Central memory CD8-positive, alpha-beta T cell (primary cell): ENCODE data around the gene FNBP1.
A peak's percentile ranks its signal among the peaks of the same experiment; 100 is the strongest.
"Not testable (repeated sequence)": the region's sequence is repeated elsewhere in the genome, so short reads cannot be mapped to it uniquely, and the experiment has no call there.

Experiments used
- ATAC-seq: fragments of 150-1000 bp; cut with Tn5 transposase; replicated peaks from 2 replicates; pipeline ENCODE4 v1.10.0; 2022; ENCODE audit warnings: mild to moderate bottlenecking, moderate FRiP score, moderate number of reproducible peaks; ENCODE audit not compliant: poor library complexity, severe bottlenecking; ENCODE audit errors: extremely low read depth
- DNase-seq, 2 donors: peaks; one replicate each; pipeline ENCODE4 v3.0.0; 2021; ENCODE audit warnings: low spot score in 2 of 2
- H3K27ac Mint-ChIP-seq: one replicate; pipeline ENCODE4 v1.8.0; 2022; ENCODE audit warnings: low read depth, mild to moderate bottlenecking, moderate library complexity, mixed read lengths
- H3K27me3 Mint-ChIP-seq: one replicate; pipeline ENCODE4 v1.8.0; 2022; ENCODE audit warnings: mixed read lengths
- H3K36me3 Mint-ChIP-seq: one replicate; pipeline ENCODE4 v1.8.0; 2022; ENCODE audit warnings: mild to moderate bottlenecking, moderate library complexity, mixed read lengths; ENCODE audit not compliant: insufficient read depth
- H3K4me1 Mint-ChIP-seq: one replicate; pipeline ENCODE4 v1.8.0; 2022; ENCODE audit warnings: mixed read lengths
- H3K4me3 Mint-ChIP-seq: one replicate; pipeline ENCODE4 v1.8.0; 2022; ENCODE audit warnings: mild to moderate bottlenecking, moderate library complexity, mixed read lengths
- H3K9me3 Mint-ChIP-seq: one replicate; pipeline ENCODE4 v1.8.0; 2022; ENCODE audit warnings: mixed read lengths

FNBP1 gene

DNA sequence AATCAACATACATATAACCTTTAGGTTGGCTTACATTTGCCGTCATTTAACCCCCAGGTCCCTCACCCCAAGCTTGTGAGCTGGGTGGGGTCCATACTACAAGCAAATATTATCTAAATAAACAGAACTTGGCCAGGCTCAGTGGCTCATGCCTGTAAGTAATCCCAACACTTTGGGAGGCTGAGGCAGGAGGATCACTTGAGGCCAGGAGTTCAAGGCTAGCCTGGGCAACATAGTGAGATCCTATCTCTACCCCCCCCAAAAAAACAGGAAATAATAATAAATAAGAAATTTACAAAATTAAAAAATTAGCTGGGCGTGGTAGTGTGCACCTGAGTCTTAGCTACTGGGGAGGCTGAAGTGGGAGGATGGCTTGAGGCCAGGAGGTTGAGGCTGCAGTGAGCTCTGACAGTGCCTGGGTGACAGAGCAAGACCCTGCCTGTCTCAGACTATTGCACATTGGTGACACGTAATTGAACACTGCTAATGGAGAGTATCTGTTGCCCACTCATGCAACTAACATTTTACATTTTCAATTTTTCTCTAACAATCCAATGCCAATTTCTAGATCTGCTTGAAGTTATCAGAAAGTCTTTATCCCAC lies 18.9 kb downstream of the FNBP1 start:
- H3K36me3 Mint-ChIP-seq, result peaks cover 32% of the 10 kb centered on the region
- ATAC-seq (no peak), DNase-seq (no peak)
- peak overlapping the region; percentile 86 for H3K27ac Mint-ChIP-seq
- peaks cover 82% of the 10 kb centered on the region for H3K4me1 Mint-ChIP-seq
- H3K9me3 Mint-ChIP-seq, result no peaks in the 10 kb centered on the region
- no peaks in the 10 kb centered on the region for H3K27me3 Mint-ChIP-seq
- peak overlapping the region; percentile 56 for H3K4me3 Mint-ChIP-seq

DNA sequence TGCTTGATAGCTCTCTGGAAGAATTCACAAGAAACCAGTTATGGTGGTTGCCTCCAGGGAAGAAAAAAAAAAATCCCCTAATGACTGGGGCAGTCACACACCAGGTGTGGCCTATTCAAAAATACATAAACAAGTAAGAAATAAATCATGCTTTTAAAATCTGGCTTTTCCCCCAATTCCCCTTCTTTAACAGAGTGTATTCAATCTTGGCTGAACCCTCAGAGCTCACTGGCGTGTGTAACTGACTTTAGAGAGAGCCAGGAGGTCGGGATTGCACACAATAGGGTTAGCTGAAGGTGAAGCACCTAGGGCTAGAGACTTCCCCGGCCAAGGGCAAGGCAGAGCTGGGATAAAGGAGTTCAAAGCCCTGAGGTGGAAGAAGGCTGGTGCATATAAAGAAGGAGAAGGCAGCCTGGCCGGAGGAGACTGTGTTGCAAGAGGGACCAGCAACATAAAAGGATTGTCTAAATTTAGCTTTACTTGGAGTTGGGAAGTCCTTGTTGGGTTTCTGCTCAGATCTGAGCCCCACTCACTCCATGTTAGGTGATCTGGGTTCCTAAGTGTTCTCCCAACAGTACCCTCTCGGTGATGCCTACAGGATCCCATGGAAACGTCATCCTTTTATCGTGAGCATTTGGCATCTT lies 19.7 kb downstream of the FNBP1 start:
- H3K27ac Mint-ChIP-seq, result peak overlapping the region; percentile 86
- no peaks in the 10 kb centered on the region for H3K9me3 Mint-ChIP-seq
- ATAC-seq, result peak; percentile 59
- H3K27me3 Mint-ChIP-seq, result no peaks in the 10 kb centered on the region
- DNase-seq, result no peak
- H3K4me1 Mint-ChIP-seq, result peaks cover 75% of the 10 kb centered on the region
- H3K36me3 Mint-ChIP-seq, result peaks cover 31% of the 10 kb centered on the region
- H3K4me3 Mint-ChIP-seq, result peak overlapping the region; percentile 56

DNA sequence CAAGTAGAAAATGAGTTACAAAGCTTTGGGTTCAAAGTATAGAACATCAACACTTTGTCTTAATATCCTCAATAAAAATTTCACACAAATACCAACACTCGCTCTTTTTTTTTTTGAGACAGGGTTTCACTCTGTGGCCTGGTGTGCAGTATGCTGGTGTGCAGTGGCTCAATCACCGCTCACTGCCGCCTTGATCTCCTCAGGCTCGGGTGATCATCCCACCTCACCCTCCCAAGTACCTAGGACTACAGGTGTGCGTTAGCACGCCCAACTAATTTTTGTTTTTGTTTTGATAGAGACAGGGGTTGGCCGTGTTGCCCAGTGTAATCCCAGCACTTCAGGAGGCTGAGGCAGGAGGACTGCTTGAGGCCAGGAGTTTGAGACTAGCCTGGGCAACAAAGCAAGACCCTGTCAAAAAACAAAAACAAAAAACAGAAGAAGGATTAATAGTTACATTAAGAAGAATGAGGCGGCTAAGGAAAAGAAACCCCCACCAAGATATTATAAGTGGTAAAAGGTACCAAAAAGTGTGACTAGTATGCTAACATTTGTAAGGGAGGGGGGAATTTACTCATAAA lies 20.3 kb downstream of the FNBP1 start:
- H3K9me3 Mint-ChIP-seq, result no peaks in the 10 kb centered on the region
- peak overlapping the region; percentile 86 for H3K27ac Mint-ChIP-seq
- peak; percentile 33 for ATAC-seq
- H3K4me3 Mint-ChIP-seq, result peak overlapping the region; percentile 56
- no peak for DNase-seq
- H3K36me3 Mint-ChIP-seq, result peaks cover 26% of the 10 kb centered on the region
- no peaks in the 10 kb centered on the region for H3K27me3 Mint-ChIP-seq
- peaks cover 74% of the 10 kb centered on the region for H3K4me1 Mint-ChIP-seq

DNA sequence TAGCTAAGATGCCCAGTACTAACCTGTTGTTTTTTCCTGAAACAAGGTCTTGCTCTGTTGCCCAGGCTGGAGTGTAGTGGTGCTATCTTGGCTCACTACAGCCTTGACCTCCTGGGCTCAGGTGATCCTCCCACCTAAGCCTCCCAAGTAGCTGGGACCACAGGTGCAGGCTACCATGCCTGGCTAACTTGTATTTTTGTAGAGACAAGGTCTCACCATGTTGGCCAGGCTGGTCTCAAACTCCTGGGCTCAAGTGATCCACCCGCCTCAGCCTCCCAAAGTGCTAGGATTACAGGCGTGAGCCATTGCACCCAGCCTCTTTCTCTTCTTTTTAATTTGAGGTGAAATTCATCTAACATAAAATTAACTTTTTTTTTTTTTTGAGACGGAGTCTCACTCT lies 21.1 kb downstream of the FNBP1 start:
- H3K27me3 Mint-ChIP-seq, H3K9me3 Mint-ChIP-seq, DNase-seq, ATAC-seq: not testable (repeated sequence)
- peak overlapping the region; percentile 56 for H3K4me3 Mint-ChIP-seq
- peaks cover 75% of the 10 kb centered on the region for H3K4me1 Mint-ChIP-seq
- H3K36me3 Mint-ChIP-seq, result peaks cover 25% of the 10 kb centered on the region
- peak overlapping the region; percentile 86 for H3K27ac Mint-ChIP-seq

DNA sequence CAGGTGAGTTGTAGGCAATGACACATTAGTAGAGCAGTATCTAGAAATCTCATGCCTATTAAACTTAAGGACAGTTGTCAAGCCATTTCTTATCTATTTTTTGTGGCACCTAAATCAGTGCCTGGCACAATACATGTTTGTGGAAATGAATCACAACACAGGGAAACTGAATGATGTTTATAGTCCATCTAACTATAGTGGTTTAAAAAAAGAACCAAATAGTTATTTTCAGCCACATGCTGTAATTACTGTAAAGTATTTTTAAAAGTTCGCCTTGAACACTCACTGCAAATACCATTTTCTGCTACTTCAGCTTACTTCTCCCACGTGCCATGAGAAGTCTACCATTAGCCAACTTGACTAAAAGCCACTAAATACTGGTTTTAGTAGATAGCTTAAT lies 21.9 kb downstream of the FNBP1 start:
- no peak for DNase-seq
- no peak for ATAC-seq
- peaks cover 27% of the 10 kb centered on the region for H3K36me3 Mint-ChIP-seq
- H3K27ac Mint-ChIP-seq, result peak overlapping the region; percentile 78
- peak overlapping the region; percentile 44 for H3K4me3 Mint-ChIP-seq
- peaks cover 73% of the 10 kb centered on the region for H3K4me1 Mint-ChIP-seq
- no peaks in the 10 kb centered on the region for H3K27me3 Mint-ChIP-seq
- no peaks in the 10 kb centered on the region for H3K9me3 Mint-ChIP-seq

DNA sequence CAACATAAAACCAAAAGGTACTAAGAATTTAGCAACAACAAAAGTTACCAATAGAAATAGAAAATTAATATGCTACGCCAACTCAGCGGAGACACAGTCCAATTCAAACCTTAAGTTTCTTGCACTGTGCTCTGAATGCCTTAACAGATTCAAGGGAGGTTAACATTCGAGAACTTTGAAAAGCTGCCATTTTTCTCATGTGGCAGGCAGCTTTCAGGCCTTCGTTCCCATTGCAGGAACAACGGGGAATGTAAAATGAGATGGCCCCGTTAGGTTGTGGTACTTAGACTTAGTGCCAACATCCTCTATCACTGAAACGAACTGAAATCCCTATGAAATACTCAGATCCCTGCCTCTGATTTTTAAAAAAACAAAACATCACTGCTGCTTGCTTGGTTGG lies 22.4 kb downstream of the FNBP1 start:
- DNase-seq, result no peak
- peak overlapping the region; percentile 78 for H3K27ac Mint-ChIP-seq
- no peak for ATAC-seq
- peaks cover 68% of the 10 kb centered on the region for H3K4me1 Mint-ChIP-seq
- H3K4me3 Mint-ChIP-seq, result peak overlapping the region; percentile 44
- H3K36me3 Mint-ChIP-seq, result peaks cover 26% of the 10 kb centered on the region
- no peaks in the 10 kb centered on the region for H3K27me3 Mint-ChIP-seq
- no peaks in the 10 kb centered on the region for H3K9me3 Mint-ChIP-seq

DNA sequence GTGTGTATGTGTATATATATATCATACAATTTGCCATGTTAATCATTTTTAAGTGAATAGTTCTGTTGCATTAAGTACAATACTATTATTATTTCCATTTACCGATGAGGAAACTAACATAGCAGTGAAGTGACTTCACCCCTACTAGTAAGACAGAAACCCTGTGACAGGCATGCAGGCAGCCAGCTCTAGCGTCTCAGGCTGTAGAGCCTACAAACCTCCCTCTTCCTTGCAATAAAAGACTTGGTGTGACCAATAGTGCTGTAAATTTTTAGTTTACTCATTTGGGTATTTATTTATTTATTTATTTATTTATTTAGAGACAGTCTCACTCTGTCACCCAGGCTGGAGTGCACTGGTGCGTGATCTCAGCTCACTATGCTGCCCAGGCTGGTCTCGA lies 24.7 kb downstream of the FNBP1 start:
- ATAC-seq, result no peak
- H3K9me3 Mint-ChIP-seq, result no peaks in the 10 kb centered on the region
- no peaks in the 10 kb centered on the region for H3K27me3 Mint-ChIP-seq
- H3K27ac Mint-ChIP-seq, result peak overlapping the region; percentile 92
- no peak for DNase-seq
- H3K4me1 Mint-ChIP-seq, result peaks cover 57% of the 10 kb centered on the region
- H3K4me3 Mint-ChIP-seq, result peak overlapping the region; percentile 32
- peaks cover 25% of the 10 kb centered on the region for H3K36me3 Mint-ChIP-seq

DNA sequence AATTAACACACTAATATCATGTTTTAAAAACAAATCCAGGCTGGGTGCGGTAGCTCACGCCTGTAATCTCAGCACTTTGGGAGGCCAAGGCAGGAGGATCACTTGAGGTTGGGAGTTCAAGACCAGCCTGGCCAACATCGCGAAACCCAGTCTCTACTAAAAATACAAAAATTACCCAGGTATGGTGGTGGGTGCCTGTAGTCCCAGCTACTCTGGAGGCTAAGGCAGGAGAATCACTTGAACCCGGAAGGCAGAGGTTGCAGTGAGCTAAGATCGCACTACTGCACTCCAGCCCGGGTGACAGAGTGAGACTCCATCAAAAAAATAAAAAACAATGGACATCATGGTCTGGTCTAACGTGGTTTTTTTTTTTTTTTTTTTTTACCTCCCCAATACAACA lies 25.5 kb downstream of the FNBP1 start:
- peak overlapping the region; percentile 92 for H3K27ac Mint-ChIP-seq
- peaks cover 28% of the 10 kb centered on the region for H3K36me3 Mint-ChIP-seq
- H3K27me3 Mint-ChIP-seq, H3K9me3 Mint-ChIP-seq, ATAC-seq, DNase-seq: not testable (repeated sequence)
- peaks cover 57% of the 10 kb centered on the region for H3K4me1 Mint-ChIP-seq
- H3K4me3 Mint-ChIP-seq, result peak overlapping the region; percentile 32

DNA sequence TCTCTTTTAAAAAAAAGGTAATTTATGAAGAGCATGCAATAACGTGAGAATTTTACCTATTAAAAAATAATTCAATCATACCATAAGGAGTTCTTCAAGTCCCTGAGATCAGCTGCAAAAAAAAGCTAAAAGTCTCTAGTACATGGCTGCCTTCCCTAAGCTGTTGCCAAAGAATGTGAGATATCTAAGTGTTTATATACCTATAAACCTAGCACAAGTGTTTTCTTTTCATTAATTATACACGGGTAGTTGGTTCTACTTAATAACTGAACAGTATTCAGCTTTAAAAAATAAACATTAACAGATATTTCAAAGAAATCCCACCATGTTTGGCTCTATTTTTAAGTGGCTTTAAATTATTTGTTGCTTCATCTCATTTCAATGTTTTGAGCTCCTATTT lies 25.9 kb downstream of the FNBP1 start:
- no peaks in the 10 kb centered on the region for H3K9me3 Mint-ChIP-seq
- H3K27me3 Mint-ChIP-seq, result no peaks in the 10 kb centered on the region
- H3K4me1 Mint-ChIP-seq, result peaks cover 57% of the 10 kb centered on the region
- H3K36me3 Mint-ChIP-seq, result peaks cover 26% of the 10 kb centered on the region
- ATAC-seq (no peak), DNase-seq (no peak)
- peak overlapping the region; percentile 92 for H3K27ac Mint-ChIP-seq
- peak overlapping the region; percentile 49 for H3K4me3 Mint-ChIP-seq

DNA sequence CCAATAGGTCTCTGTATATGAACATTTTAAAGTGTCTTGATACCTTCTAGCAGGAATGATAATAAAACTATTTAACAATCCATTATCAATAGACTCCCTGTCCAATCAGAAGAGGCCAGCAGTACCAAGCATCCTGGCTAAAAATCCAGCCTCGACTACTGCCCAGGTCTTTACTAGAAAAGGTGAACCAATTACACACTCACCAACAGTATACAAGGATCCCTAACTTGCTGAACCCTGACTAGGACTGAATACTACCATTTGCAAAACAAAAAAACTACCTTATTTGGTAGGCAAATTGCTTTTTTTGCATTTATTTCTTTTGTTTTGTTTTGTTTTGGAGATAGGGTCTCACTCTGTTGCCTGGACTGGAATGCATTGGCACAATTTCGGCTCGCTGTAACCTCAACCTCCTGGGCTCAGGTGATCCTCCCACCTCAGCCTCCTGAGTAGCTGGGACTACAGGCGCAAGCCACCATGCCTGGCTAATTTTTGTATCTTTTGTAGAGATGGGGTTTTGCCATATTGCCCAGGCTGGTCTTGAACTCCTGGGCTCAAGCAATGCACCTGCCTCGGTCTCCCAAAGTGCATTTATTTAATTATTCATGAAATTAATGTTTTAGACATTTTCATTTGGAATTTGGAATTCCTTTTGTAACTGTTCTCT lies 27.5 kb downstream of the FNBP1 start:
- Mint-ChIP-seq H3K4me1 (peaks cover 66% of the 10 kb centered on the region), H3K27me3 (no peaks in the 10 kb centered on the region), H3K4me3 (no peak overlapping the region), H3K9me3 (no peaks in the 10 kb centered on the region), H3K27ac (no peak overlapping the region), H3K36me3 (peaks cover 29% of the 10 kb centered on the region)
- DNase-seq (no peak), ATAC-seq (no peak)

DNA sequence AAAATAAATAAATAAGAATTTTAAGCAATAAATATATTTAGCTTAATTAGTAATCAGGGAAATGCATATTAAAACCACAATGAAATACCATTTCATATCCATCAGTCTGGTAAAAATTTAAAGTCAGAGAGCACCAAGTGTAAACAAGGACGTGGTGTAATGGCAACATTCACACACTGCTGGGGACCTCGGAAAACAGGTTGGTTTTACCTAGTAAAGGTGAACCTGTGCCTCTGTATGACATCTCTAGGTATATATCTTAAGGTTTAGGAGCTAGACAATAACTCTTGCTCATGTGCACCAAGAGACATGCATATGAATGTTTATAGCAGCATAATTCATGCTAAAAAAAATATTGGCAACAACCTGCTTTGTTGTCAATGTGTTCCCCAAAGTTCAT lies 29.7 kb downstream of the FNBP1 start:
- H3K4me3 Mint-ChIP-seq, result no peak overlapping the region
- peaks cover 39% of the 10 kb centered on the region for H3K36me3 Mint-ChIP-seq
- peak overlapping the region; percentile 76 for H3K27ac Mint-ChIP-seq
- DNase-seq (no peak), ATAC-seq (no peak)
- peaks cover 74% of the 10 kb centered on the region for H3K4me1 Mint-ChIP-seq
- H3K9me3 Mint-ChIP-seq, result no peaks in the 10 kb centered on the region
- H3K27me3 Mint-ChIP-seq, result no peaks in the 10 kb centered on the region

DNA sequence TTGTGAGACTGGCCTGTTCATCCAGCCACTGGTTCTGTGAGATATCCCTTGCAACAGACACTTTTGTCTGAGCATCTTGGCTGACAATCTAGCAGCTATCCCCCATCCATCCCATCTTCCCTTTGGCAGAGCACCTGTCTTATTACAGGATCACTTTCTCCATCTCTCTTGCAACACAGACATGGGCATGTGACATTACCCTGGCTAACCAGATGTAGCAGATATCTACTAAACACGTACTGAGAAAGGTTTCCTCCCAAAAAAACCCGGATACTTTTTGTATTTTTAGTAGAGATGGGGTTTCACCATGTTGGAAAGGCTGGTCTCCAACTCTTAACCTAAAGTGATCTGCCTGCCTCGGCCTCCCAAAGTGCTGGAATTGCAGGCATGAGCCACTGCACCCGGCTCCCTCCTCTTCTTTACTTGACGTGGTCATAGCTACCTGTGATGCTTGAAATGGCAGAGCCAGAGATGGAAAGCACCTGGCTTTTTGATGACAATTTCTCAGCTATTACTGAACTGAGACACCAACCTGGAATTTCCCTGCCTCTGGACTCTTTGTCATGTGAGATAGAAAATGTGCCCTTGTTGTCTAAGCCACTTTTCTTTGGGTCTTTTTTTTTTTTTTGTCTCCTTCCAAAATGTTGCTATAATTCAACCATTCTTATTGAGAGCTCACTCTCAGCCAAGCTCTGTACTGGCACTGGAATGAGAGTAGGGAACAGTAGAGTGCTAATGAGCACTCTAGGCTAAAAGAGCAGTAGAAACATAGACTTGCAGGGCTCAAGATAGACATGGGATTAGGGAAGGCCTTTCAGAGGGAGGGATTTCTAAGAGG lies 32.6 kb downstream of the FNBP1 start:
- Mint-ChIP-seq H3K36me3 (peaks cover 43% of the 10 kb centered on the region), H3K27ac (peak overlapping the region; percentile 98), H3K4me1 (peaks cover 75% of the 10 kb centered on the region), H3K9me3 (no peaks in the 10 kb centered on the region), H3K4me3 (peak overlapping the region; percentile 55), H3K27me3 (no peaks in the 10 kb centered on the region)
- DNase-seq (peak in 1 of 2 donors; percentile 57), ATAC-seq (peak; percentile 70)
